GM18861 (cell line): Measurements from ENCODE around the gene RGSL1.
A peak's percentile ranks its signal among the peaks of the same experiment; 100 is the strongest.

ENCODE experiments used
- ATAC-seq: cut with Tn5 transposase; IDR thresholded peaks from one replicate; pipeline ENCODE4 v1.9.1; 2021; ENCODE audit not compliant: unreplicated experiment

The RGSL1 gene

DNA sequence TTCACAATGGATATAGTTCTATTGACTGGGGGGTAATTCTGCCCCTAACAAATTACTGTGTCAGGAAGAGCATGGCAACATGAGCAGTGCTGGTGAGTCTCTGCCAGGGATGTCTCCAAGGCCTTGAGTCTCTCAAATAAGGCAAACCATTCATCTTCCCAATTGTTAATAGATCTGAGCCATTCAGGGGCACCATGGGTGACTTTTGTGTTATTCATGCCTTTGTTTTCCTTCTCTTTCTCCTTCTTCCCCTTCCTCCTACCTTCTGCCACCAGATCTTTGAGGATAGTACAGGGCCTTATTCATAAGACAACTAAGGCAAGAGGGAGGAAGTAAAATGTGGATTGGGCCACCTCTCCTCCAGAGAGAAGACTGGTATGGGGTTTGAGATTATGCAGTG is at the start of gene RGSL1:
TSS of gene RGSL1 (plus strand) at position 60 of the 400 bp plus-strand sequence. CDS start at position 80, 20 bp downstream.
- ATAC-seq: no peak

DNA sequence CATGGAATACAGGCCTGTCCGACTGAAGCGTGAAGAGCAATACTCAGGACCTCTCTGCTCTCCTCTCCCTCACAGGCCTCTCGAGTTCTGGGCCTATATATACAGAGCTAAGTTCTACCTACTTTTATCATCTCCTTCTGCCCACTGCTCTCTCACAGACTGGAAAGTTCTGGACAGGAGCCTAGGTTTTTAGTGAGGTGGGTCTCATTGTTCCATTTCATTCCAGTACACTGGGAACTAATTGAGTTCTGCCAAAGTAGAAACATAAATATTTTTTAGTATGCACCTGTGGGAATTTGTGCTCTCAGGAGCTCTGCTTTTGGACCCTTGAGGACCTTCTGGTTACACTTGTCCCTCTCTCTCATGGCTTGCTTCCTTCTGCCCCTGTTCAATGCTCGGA is 49.4 kb upstream of the RGSL1 start, which contains the start of gene TEDDM1:
TSS of gene TEDDM1 (minus strand) at position 101 of the 400 bp plus-strand sequence. CDS start 182 bp downstream, outside the sequence.
- no peak for ATAC-seq

DNA sequence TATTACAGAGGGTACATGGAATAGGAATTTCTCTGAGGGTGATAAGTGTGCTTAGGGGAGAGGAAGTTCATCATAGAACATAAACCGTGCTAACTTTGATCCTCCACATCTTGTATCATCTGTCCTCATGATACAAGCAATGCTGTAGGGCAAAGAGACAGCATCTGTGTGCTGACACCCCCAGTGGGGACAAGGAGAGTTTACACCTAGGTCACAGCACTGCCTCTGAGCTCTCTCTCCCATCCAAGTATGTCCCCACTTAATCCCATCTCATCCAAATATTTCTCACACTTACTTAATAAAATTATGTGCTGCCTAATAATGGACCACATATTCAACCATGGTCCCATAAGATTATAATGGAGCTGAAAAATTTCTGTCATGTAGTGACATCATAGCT is 45.2 kb upstream of the RGSL1 start:
- ATAC-seq: no peak

DNA sequence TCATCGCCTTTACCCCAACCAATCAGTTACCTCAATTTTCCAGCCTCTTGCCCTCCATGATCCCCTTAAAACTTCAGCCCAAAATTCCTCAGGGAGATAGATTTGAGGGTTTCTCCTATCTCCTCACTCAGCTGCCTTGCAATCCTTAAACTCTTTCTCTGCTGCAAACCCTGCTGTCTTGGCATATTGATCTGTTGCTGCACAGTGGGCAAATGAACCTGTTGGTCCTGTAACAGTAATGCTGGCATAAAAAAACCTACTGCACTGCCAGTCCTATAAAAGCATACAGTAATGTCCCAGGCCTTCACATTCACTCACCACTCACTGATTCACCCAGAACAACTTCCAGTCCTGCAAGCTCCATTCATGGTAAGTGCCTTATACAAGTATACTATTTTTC is 44.4 kb upstream of the RGSL1 start:
- ATAC-seq: no peak

DNA sequence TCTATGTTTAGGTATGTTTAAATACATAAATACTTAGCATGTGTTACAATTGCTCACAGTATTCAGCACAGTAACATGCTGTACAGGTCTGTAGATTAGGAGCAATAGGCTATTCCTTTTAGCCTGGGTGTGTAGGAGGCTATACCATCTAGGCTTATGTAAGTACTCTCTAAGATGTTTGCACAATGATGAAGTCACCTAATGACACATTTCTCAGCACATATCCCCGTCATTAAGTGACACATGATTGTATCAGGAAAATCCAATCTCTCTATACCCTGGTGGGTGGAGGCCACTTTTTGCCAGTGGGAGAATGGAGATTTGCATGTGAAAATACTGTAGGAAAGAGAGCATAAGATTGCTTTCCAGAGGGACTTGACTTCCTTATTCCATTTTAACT is 43.9 kb upstream of the RGSL1 start:
- ATAC-seq: no peak

DNA sequence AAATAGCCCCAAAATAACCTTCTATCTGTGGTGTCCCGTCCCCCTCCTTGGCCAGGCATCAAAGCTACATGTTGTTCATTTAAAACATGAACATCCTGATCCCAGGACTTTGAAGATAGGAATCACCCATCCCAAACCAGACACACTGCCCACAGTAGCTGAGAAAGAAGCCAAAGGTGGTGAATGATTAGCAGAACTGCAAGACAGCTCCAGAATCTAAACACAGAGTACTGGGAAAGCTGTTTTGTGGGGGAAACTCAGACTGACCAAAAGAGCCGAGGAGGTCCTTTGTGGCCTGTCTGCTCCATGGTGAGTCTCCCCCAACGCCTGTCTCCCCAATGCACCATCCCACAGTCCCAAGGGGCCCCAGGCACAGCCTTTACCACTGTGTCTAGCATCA is 42.2 kb upstream of the RGSL1 start:
- no peak for ATAC-seq

DNA sequence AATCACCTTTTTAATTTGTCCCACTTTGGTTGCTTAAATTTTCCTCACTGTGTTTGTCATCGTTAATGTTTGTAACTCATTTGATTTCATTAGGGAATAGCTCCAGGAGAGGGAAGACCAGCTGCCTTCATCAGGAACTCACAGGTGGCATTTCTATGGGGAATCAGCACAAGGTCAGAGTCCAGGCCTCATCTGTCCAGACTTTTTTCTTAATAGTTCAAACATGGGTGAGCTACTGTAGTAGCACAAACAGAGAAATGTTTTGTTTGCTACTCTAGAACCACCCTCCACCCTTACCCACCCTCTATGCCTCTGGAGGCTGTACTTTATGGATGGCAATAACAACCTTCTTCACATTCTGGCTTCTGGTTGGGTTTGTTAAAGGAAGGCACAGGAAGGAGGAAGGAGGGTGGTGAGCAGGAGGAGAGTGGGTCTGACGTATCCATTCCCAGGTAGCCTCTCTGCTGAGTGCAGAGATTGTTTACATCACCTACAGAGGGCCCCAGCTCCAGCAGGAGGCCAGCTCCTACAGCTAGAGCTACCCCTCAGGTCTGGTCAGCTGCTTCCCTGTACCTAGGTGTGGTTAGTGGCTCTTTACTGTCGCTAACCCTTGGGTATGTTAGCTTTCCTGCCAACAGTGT is 41.4 kb upstream of the RGSL1 start:
- ATAC-seq: no peak

DNA sequence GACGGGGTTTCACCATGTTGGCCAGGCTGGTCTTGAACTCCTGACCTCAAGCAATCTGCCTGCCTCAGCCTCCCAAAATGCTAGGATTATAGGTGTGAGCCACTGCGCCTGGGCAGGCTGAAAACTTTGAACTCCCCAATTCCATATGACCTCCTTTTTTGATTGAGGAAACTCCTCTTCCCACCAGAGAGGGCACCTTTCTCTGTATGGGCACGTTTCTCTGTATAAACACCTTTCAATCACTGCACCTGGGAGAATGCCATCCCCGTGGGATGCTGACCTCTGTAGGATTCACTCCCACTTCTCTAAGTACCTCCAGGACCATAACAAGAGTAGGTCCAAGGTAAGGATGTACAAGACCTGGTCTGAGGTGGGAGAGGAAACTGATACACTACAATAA is 39.8 kb upstream of the RGSL1 start:
- no peak for ATAC-seq

DNA sequence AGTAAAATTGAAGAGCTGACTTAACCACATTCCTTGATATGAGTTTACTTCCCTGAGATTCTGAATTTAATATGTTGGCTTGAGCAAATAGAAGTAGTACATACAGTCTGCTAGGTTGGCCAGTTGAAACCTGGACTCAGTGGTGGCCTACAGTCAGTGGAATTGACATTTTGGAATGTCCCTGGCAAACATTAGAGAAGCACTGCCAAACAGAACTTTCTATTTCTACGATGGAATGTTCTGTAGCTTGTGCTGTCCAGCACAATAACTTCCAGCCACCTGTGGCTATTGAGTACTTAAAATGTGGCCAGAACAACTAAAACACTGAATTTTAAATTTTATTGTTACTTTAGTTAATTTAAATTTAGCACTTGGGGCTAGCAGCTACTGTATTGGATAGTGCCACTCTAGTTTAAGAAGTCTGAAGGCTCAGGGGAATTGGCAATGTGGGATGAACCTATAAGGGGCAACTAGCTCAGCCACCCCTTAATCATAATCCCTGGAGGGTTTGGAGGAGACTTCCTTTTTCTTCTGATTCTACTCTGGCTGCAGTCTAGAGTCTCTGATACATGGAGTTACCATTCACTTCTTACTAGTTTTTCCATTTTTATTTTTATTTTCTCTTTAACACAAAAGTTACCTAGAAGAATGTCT is 39.2 kb upstream of the RGSL1 start:
- ATAC-seq: no peak

DNA sequence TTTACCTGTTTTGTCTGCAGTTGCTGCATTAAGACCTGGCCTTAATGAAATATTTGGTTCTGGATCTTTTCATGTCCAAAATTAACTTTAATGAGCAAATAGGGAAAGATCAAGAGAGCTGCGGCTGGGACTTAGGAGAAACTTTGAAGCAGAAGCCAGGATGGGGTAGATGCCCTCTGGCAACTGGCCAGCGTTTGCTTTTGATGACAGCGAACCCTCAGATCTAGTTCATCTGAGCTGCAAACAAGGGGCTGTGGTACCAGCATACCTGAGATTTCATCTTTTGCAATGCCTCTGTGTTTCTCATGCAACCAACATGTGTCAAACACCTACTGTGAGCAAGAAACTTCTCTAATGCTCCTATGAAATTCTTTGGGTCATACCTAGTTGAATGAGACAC is 36.5 kb upstream of the RGSL1 start:
- ATAC-seq: no peak

DNA sequence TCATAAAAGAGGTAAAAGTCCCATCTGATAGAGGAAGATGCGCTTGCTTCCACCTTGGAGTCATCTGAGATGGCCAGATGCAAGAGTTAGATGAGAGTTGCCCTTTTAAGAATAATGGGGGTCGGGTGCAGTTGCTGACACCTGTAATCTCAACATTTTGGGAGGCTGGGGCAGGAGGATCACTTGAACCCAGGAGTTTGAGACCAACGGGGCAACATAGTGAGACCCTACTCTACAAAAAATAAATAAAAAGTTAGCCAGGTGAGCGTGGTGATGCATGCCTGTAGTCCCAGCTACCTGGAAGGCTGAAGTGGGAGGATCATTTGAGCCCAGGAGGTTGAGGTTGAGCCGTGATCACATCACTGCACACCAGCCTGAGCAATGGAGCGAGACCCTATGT is 36.0 kb upstream of the RGSL1 start:
- no peak for ATAC-seq

DNA sequence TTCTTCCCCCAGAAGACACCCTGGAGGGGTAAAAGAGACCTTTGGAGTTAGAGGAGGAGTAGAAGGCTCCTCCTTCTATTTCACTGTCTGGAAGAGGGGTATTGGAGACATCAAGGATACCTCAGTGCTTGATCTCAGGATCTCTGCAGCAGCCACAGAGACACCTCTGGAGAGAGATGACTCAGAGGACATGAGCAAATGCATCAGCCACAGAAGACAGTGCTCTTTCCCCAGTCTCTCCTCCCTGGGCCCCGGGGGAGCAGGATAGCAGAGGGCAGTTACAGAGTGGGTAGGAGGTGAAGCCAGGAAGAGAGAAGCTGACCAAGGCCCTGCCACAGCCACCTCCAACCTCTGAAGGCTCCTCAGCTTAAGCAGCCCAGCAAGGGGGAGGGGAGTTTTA is 34.2 kb upstream of the RGSL1 start:
- no peak for ATAC-seq

DNA sequence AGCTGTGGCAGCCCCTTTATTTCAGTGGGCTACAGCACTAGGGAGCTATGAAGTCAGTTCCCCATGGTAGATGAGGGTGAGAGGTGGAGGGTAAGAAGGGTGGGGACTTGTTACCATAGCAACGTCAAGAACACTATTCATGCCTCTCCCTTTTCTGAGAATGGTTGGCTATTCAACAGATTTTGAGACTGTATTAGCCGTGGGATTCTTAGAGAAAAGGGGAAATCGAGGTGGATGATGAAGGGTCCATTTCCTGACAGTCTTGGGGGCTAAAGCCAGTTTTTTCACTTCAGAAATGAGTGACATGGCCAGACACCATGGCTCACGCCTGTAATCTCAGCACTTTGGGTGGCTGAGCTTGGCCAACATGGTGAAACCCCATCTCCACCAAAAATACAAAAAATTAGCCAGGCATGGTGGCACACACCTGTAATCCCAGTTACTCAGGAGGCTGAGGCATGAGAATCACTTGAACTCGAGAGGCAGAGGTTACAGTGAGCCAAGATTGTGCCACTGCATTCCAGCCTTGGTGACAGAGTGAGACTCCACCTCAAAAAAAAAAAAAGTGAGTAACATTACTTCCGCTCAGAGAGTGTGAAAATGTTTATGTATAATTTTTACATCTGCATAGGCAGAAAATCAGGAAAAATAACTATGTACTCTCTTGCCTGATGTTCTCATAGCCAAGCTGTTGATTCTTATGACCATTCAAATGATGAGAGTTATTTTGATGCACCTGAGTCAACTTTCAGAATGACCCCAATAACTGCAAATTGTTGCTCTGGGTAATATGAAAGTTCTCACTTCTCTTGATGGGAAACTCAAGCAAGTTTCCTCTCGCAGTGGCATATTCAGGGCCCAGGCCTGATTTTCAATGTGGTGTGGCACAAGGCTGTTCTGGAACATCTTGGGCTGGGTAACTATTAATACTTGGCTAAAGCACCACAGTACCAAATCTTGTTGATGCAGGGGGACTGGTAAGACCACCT is 23.2 kb upstream of the RGSL1 start:
- peak; percentile 65 for ATAC-seq

DNA sequence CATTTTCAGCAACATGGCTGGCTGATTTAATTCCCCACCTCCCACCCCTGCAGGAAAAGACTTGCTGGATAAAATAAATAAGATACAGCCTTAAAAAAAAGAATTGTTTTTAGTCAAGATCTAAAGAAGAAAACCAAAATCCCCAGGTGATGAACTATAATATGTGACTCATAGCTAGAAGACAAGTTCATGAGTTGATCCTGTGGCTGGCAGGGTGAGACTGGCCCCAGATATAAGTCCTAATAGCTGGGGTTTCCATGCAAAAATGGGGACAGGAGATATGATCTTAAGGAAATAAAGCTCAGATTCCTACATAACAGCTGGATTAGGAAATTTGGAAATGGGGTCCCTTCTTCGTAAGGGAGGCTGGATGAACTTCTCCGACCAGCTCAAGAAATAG is 21.9 kb upstream of the RGSL1 start:
- no peak for ATAC-seq

DNA sequence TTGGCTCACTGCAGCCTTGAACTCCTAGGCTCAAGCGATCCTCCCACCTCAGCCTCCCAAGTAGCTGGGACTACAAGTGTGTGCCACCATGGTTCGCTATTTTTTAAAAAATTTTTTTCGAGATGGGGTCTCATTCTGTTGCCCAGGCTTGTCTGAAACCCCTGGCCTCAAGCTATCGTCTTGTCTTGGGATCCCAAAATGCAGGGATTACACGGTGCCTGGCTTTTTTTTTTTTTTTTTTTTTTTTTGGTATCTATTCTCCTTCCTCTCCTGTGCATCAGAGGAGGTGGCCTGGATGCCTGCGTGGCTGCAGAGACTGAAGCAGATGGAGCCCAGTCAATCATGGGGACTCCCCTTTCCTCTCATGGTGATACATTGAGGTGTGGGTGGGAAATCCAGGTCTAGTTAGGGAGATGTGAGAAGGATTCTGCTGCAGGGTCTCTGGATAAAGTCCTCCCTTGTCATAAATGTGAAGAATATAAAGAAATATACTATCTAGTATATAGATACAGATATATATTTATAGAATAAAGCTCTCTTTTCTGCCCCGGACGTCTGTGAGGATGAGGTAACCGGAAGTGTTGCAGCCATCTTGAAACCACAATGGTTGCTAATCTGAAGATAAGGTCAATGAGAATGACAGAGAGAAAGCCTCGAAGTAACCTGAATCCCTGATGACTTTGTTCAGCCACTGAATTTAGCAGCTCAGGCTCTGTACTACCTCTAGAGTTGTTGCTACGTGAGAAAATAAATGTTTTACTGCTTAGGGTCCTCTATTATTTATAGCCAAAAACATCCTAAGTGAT is 19.5 kb upstream of the RGSL1 start:
- ATAC-seq: peak; percentile 39

DNA sequence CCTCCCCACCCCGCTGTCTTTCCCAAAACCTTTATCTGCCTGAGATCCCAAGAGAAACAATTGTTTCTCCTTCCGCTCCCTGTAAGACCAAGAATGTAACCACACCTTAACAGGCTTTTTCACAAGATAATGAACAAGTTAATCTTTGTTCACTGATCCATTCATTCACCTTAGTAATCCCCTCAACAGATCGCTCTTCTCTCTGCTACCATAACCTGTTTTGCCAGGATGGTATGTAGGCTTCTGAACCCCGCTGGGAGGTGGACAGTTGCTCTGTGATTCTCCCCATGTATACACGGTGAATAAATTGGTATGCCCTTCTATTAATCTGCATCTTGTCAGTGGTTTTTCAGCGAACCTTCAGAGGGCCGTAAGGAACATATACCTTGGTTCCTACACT is 18.7 kb upstream of the RGSL1 start:
- no peak for ATAC-seq

DNA sequence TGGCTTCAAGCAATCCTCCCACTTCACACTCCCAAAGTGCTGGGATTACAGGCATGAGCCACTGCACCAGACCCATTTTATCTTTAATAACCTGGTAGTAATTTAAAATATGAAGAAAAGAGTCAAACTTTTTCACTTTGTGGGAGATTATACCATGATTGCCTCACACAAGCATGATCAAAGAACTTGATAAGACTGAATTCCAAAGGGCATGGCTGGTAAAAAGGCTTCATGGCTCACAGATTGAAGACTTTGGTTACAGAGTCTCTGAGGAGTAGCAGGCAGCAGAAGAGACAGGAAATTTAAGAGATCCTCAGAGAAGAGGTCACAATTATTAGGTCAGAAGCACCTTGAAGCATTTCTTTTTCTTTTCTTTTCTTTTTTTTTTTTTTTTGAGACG is 16.4 kb upstream of the RGSL1 start:
- no peak for ATAC-seq

DNA sequence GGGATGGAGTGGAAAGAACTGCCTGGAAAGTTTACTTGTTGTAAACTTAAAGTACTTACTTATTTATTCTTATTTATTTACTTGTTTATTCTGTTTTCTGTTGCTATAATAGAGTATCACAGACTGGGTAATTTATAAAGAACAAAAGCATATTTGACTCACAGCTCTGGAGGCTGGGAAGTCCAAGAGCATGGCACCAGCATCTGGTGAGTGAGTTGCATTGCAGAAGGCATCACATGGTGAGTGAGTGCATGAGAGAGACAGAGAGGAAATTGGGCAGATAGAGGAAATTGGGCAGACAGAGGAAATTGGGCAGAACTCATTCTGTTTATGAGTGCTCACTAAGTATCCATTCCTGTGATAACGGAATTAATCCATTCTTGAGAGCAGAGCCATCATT is 11.6 kb upstream of the RGSL1 start:
- no peak for ATAC-seq

DNA sequence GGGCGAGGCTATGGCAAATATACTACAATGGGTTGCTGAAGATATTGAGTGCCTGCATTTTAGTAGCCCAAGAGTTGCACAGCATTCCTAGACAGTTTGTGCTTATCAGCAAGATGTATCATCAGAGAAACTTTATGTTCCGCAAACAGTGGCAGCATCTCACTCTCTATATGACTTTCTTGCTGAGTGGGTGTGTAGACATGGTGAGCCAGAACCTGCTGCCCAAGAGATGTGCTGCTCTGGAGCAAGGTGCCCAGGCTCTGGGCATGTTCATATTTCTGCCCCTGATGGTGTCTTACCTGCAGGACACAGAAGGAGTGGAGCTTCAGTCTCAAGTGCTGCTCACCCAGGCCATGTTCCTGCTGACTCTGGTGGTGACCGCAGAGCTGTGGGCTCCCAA is 8.2 kb upstream of the RGSL1 start:
- ATAC-seq: no peak

DNA sequence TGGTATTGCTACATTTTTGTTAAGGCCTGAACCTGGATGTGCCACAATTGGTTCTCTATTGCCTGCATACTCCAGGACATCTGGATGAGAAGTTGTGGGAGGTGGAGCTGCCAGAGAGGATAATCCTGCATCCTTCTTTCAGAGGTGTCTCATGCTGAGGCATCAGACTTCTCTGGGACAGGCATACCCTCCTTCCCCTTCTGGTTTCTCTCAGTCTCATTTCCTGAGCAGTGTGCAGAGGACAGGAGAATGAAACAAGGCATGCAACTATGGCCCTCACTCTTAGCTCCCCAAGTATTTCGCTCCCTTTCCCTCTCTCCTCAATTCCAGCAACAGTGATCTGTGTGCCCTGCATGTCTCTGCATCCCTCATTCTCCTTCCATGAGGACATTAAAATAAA is 7.6 kb upstream of the RGSL1 start:
- ATAC-seq: no peak

DNA sequence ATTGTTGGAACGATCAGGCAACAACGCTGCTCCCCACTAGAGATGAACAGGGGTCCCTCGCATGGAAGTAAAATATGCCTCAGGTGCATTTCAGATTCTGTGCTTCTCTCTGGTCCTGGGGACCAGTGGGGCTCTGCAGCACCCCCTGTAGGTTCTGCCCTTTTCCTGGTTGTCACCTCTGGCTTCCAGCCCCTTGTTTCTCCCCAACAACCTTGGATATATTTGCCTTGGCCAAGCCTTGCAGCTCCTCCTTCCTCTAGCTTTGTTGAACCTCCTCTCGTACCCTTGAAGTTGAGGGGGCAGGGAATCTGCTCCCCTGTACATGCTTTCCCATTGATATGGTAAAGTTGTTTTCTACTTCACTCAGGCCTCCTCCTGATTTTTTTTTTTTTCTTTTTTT is 5.4 kb upstream of the RGSL1 start:
- ATAC-seq: no peak
